ENCODE data around the gene SIPA1L3. TPM values are rescaled to one million over a fixed set of nuclear protein-coding genes. Genes with fewer than 3 reads are reported as not detected.
A peak's percentile ranks its signal among the peaks of the same experiment; 100 is the strongest.

The SIPA1L3 gene
- total and polyA plus RNA-seq, 2 experiments from 2014 or later = 15.7 to 54.1 TPM

- ATAC-seq = no peak
- Histone ChIP-seq H2AFZ (no peak overlapping the region), H3F3A (replicated peaks; ENCODE audit: low read depth) (0 out of 2 replicates have a peak, but pooled peaks cover 6% of the 10 kb centered on the region), H4K20me1 (replicated peaks; ENCODE audit: insufficient read depth) (peaks cover 3% of the 10 kb centered on the region; the same call in 1 of the 2 replicates), H3K27me3 (ENCODE audit: insufficient read depth) (no peaks in the 10 kb centered on the region), H3K36me3 (ENCODE audit: insufficient read depth) (no peaks in the 10 kb centered on the region), H3K4me1 (ENCODE audit: insufficient read depth) (no peaks in the 10 kb centered on the region), H3K4me2 (no peak overlapping the region), H3K79me2 (replicated peaks; ENCODE audit: insufficient read depth) (no peaks in the 10 kb centered on the region), H3K27ac (ENCODE audit: low read depth) (0 out of 2 replicates have a peak overlapping the region, but pooled peaks have one; percentile 32), H3K4me3 (no peak overlapping the region), H3K9me2 (ENCODE audit: insufficient read depth) (no peaks in the 10 kb centered on the region)
- Mint-ChIP-seq H3K27me3 (ENCODE audit: insufficient read depth, low read depth, poor library complexity) (peaks cover 17% of the 10 kb centered on the region), H3K9me3 (no peaks in the 10 kb centered on the region), H3K4me1 (peaks cover 5% of the 10 kb centered on the region; the same call in 2 of the 3 replicates), H3K27ac (peak overlapping the region; percentile 24; the same call in 1 of the 2 replicates), H3K36me3 (ENCODE audit: low read depth) (peaks cover 12% of the 10 kb centered on the region), H3K4me3 (no peak overlapping the region; the same call in 2 of the 3 replicates)
- DNase-seq (ENCODE audit: low spot score) = no peak
- TF ChIP-seq EZH2 (IDR thresholded peaks at IDR 0.05; ENCODE audit: low read depth, unreplicated experiment) (no peak), EZH2phosphoT487 (IDR thresholded peaks at IDR 0.05; ENCODE audit: unreplicated experiment) (no peak), ZNF114 (CRISPR knock-in tag; IDR thresholded peaks at IDR 0.05) (no peak), POLR2AphosphoS5 (IDR thresholded peaks at IDR 0.05; ENCODE audit: low read depth) (no peak), JUNB (IDR thresholded peaks at IDR 0.05; ENCODE audit: unreplicated experiment) (no peak), CREB1 (CRISPR knock-in tag; IDR thresholded peaks at IDR 0.05; ENCODE audit: low read depth) (no peak), ZNF331 (CRISPR knock-in tag; IDR thresholded peaks at IDR 0.05; ENCODE audit: low read depth) (no peak), ETS1 (IDR thresholded peaks at IDR 0.05) (no peak), STAT1 (IDR thresholded peaks at IDR 0.05; ENCODE audit: unreplicated experiment) (no peak)
- TF ChIP-seq, protein P1, sequence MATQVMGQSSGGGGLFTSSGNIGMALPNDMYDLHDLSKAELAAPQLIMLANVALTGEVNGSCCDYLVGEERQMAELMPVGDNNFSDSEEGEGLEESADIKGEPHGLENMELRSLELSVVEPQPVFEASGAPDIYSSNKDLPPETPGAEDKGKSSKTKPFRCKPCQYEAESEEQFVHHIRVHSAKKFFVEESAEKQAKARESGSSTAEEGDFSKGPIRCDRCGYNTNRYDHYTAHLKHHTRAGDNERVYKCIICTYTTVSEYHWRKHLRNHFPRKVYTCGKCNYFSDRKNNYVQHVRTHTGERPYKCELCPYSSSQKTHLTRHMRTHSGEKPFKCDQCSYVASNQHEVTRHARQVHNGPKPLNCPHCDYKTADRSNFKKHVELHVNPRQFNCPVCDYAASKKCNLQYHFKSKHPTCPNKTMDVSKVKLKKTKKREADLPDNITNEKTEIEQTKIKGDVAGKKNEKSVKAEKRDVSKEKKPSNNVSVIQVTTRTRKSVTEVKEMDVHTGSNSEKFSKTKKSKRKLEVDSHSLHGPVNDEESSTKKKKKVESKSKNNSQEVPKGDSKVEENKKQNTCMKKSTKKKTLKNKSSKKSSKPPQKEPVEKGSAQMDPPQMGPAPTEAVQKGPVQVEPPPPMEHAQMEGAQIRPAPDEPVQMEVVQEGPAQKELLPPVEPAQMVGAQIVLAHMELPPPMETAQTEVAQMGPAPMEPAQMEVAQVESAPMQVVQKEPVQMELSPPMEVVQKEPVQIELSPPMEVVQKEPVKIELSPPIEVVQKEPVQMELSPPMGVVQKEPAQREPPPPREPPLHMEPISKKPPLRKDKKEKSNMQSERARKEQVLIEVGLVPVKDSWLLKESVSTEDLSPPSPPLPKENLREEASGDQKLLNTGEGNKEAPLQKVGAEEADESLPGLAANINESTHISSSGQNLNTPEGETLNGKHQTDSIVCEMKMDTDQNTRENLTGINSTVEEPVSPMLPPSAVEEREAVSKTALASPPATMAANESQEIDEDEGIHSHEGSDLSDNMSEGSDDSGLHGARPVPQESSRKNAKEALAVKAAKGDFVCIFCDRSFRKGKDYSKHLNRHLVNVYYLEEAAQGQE (IDR thresholded peaks at IDR 0.05; ENCODE audit: unreplicated experiment) = no peak
Measured at GRCh38 chr19:38144667-38145066, 237.7 kb downstream of the SIPA1L3 start.

DNA sequence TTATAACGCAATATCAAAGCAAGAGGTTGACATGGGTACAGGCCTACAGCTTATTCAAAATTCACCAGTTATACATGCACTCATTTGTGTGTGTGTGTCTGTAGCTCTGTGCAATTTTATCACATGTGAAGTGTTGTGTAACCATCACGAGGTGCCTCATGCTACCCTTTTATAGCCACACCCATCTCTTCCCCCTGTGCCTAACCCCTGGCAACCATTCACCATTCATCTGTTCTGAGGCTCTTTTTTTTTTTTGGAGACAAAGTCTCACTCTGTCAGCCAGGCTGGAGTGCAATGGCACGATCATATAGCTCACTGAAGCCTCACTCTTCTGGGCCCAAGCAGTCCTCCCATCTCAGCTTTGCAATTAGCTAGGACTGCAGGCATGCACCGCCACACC is 238.6 kb downstream of the SIPA1L3 start:
- no peaks in the 10 kb centered on the region for H3K79me2 ChIP-seq (replicated peaks; ENCODE audit: insufficient read depth)
- Mint-ChIP-seq H3K4me3 (no peak overlapping the region), H3K9me3 (no peaks in the 10 kb centered on the region), H3K27ac (no peak overlapping the region), H3K4me1 (peaks cover 5% of the 10 kb centered on the region; the same call in 2 of the 3 replicates), H3K27me3 (ENCODE audit: insufficient read depth, low read depth, poor library complexity) (peaks cover 17% of the 10 kb centered on the region), H3K36me3 (ENCODE audit: low read depth) (peaks cover 12% of the 10 kb centered on the region)
- DNase-seq (ENCODE audit: low spot score) = no peak
- H4K20me1 ChIP-seq (replicated peaks; ENCODE audit: insufficient read depth) = peaks cover 3% of the 10 kb centered on the region; the same call in 1 of the 2 replicates
- H3K27ac ChIP-seq (ENCODE audit: low read depth) = no peak overlapping the region
- H3K4me2 ChIP-seq = no peak overlapping the region
- no peak overlapping the region for H2AFZ ChIP-seq
- H3K36me3 ChIP-seq (ENCODE audit: insufficient read depth) = no peaks in the 10 kb centered on the region
- no peaks in the 10 kb centered on the region for H3K9me2 ChIP-seq (ENCODE audit: insufficient read depth)
- no peaks in the 10 kb centered on the region for H3K4me1 ChIP-seq (ENCODE audit: insufficient read depth)
- H3K27me3 ChIP-seq (ENCODE audit: insufficient read depth) = no peaks in the 10 kb centered on the region
- no peak overlapping the region for H3K4me3 ChIP-seq
- no peak for ATAC-seq
- 0 out of 2 replicates have a peak, but pooled peaks cover 6% of the 10 kb centered on the region for H3F3A ChIP-seq (replicated peaks; ENCODE audit: low read depth)
- TF ChIP-seq, protein P2, sequence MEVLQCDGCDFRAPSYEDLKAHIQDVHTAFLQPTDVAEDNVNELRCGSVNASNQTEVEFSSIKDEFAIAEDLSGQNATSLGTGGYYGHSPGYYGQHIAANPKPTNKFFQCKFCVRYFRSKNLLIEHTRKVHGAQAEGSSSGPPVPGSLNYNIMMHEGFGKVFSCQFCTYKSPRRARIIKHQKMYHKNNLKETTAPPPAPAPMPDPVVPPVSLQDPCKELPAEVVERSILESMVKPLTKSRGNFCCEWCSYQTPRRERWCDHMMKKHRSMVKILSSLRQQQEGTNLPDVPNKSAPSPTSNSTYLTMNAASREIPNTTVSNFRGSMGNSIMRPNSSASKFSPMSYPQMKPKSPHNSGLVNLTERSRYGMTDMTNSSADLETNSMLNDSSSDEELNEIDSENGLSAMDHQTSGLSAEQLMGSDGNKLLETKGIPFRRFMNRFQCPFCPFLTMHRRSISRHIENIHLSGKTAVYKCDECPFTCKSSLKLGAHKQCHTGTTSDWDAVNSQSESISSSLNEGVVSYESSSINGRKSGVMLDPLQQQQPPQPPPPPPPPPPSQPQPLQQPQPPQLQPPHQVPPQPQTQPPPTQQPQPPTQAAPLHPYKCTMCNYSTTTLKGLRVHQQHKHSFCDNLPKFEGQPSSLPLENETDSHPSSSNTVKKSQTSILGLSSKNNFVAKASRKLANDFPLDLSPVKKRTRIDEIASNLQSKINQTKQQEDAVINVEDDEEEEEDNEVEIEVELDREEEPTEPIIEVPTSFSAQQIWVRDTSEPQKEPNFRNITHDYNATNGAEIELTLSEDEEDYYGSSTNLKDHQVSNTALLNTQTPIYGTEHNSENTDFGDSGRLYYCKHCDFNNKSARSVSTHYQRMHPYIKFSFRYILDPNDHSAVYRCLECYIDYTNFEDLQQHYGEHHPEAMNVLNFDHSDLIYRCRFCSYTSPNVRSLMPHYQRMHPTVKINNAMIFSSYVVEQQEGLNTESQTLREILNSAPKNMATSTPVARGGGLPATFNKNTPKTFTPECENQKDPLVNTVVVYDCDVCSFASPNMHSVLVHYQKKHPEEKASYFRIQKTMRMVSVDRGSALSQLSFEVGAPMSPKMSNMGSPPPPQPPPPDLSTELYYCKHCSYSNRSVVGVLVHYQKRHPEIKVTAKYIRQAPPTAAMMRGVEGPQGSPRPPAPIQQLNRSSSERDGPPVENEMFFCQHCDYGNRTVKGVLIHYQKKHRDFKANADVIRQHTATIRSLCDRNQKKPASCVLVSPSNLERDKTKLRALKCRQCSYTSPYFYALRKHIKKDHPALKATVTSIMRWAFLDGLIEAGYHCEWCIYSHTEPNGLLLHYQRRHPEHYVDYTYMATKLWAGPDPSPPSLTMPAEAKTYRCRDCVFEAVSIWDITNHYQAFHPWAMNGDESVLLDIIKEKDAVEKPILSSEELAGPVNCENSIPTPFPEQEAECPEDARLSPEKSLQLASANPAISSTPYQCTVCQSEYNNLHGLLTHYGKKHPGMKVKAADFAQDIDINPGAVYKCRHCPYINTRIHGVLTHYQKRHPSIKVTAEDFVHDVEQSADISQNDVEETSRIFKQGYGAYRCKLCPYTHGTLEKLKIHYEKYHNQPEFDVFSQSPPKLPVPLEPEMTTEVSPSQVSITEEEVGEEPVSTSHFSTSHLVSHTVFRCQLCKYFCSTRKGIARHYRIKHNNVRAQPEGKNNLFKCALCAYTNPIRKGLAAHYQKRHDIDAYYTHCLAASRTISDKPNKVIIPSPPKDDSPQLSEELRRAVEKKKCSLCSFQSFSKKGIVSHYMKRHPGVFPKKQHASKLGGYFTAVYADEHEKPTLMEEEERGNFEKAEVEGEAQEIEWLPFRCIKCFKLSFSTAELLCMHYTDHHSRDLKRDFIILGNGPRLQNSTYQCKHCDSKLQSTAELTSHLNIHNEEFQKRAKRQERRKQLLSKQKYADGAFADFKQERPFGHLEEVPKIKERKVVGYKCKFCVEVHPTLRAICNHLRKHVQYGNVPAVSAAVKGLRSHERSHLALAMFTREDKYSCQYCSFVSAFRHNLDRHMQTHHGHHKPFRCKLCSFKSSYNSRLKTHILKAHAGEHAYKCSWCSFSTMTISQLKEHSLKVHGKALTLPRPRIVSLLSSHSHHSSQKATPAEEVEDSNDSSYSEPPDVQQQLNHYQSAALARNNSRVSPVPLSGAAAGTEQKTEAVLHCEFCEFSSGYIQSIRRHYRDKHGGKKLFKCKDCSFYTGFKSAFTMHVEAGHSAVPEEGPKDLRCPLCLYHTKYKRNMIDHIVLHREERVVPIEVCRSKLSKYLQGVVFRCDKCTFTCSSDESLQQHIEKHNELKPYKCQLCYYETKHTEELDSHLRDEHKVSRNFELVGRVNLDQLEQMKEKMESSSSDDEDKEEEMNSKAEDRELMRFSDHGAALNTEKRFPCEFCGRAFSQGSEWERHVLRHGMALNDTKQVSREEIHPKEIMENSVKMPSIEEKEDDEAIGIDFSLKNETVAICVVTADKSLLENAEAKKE (CRISPR knock-in tag; IDR thresholded peaks at IDR 0.05) = no peak

All from GM23338 (cell line).